Glutamatergic neuron (in vitro differentiated cells): ENCODE measurements around the gene ZNF71. TPM values are rescaled to one million over a fixed set of nuclear protein-coding genes. Genes with fewer than 3 reads are reported as not detected.

ENCODE experiments used
- DNase-seq: peaks from one replicate; pipeline ENCODE4 v3.0.0; 2022
- H3K27ac Mint-ChIP-seq: one replicate; pipeline ENCODE4 v1.8.0; 2020; ENCODE audit warnings: mild to moderate bottlenecking, mixed read lengths, inconsistent platforms; ENCODE audit not compliant: unreplicated experiment
- H3K27me3 Mint-ChIP-seq: one replicate; pipeline ENCODE4 v1.8.0; 2020; ENCODE audit warnings: mild to moderate bottlenecking, moderate library complexity, mixed read lengths, inconsistent platforms; ENCODE audit not compliant: unreplicated experiment
- H3K36me3 Mint-ChIP-seq: one replicate; pipeline ENCODE4 v1.8.0; 2020; ENCODE audit warnings: mild to moderate bottlenecking, mixed read lengths, inconsistent platforms; ENCODE audit not compliant: unreplicated experiment
- H3K4me1 Mint-ChIP-seq: one replicate; pipeline ENCODE4 v1.8.0; 2020; ENCODE audit warnings: mild to moderate bottlenecking, low read depth, mixed read lengths, inconsistent platforms; ENCODE audit not compliant: unreplicated experiment
- H3K4me3 Mint-ChIP-seq: one replicate; pipeline ENCODE4 v1.8.0; 2020; ENCODE audit warnings: mild to moderate bottlenecking, mixed read lengths, inconsistent platforms; ENCODE audit not compliant: unreplicated experiment
- H3K9me3 Mint-ChIP-seq: one replicate; pipeline ENCODE4 v1.8.0; 2020; ENCODE audit warnings: mild to moderate bottlenecking, moderate library complexity, mixed read lengths, inconsistent platforms; ENCODE audit not compliant: unreplicated experiment
- total RNA-seq: library from RNA; stranded (reverse); fragmentation: NEBNext Ultra II Directional; extraction: Animal tissue kit (Norgen Biotek cat#: 25700); gene quantifications from one replicate; pipeline ENCODE4 v1.2.1, GENCODE V29; 2021; ENCODE audit not compliant: unreplicated experiment
- TF ChIP-seq, protein P1 (sequence below): fragments of 200-600 bp; sonication (generic); IDR thresholded peaks from one replicate; pipeline ENCODE4 v1.5.0; 2021; ENCODE audit not compliant: partially characterized antibody, unreplicated experiment

ZNF71 gene
- total RNA-seq, 1 donor from 2014 or later = 48.2 TPM

GRCh38 chr19:56617531-56617930, 22.4 kb downstream of the ZNF71 start:
- H3K4me1 Mint-ChIP-seq = peaks cover 7% of the 10 kb centered on the region
- H3K4me3 Mint-ChIP-seq = peak overlapping the region; percentile 10
- H3K36me3 Mint-ChIP-seq = peaks cover 62% of the 10 kb centered on the region
- no peak overlapping the region for H3K27ac Mint-ChIP-seq
- no peak for DNase-seq
- H3K9me3 Mint-ChIP-seq = peaks cover 20% of the 10 kb centered on the region
- H3K27me3 Mint-ChIP-seq = peaks cover 4% of the 10 kb centered on the region
- TF ChIP-seq, protein P1, sequence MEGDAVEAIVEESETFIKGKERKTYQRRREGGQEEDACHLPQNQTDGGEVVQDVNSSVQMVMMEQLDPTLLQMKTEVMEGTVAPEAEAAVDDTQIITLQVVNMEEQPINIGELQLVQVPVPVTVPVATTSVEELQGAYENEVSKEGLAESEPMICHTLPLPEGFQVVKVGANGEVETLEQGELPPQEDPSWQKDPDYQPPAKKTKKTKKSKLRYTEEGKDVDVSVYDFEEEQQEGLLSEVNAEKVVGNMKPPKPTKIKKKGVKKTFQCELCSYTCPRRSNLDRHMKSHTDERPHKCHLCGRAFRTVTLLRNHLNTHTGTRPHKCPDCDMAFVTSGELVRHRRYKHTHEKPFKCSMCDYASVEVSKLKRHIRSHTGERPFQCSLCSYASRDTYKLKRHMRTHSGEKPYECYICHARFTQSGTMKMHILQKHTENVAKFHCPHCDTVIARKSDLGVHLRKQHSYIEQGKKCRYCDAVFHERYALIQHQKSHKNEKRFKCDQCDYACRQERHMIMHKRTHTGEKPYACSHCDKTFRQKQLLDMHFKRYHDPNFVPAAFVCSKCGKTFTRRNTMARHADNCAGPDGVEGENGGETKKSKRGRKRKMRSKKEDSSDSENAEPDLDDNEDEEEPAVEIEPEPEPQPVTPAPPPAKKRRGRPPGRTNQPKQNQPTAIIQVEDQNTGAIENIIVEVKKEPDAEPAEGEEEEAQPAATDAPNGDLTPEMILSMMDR = no peak

DNA sequence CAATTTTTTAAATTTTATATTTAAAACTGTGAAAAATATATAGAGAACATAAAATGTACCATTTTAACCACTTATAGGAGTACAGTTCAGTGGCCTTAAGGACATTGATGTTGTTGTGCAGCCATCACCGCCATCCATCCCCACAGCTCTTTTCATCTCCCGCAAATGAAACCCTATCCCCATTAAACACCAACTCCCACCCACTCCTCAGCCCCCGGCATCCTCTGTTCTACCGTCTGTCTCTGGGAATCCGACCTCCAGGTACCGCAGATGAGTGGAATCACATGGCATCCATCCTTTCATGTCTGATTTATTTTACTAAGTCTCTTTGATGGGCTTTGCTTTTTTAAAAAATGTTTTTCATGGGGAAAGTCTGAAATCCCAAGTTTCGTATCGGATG, 24.0 kb downstream of the ZNF71 start:
- Mint-ChIP-seq H3K36me3 (peaks cover 56% of the 10 kb centered on the region), H3K9me3 (peaks cover 25% of the 10 kb centered on the region), H3K4me3 (no peak overlapping the region), H3K27ac (no peak overlapping the region), H3K4me1 (peaks cover 2% of the 10 kb centered on the region), H3K27me3 (peaks cover 4% of the 10 kb centered on the region)
- DNase-seq = no peak
- TF ChIP-seq, protein P1 = no peak

DNA sequence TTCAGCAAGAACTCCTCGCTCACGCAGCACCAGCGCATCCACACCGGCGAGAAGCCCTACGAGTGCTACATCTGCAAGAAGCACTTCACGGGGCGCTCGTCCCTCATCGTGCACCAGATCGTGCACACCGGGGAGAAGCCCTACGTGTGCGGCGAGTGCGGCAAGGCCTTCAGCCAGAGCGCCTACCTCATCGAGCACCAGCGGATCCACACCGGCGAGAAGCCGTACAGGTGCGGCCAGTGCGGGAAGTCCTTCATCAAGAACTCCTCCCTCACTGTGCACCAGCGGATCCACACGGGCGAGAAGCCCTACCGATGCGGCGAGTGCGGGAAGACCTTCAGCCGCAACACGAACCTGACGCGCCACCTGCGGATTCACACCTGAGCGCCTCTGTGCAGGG, 27.3 kb downstream of the ZNF71 start:
- no peaks in the 10 kb centered on the region for H3K4me1 Mint-ChIP-seq
- H3K4me3 Mint-ChIP-seq = no peak overlapping the region
- peaks cover 6% of the 10 kb centered on the region for H3K27me3 Mint-ChIP-seq
- TF ChIP-seq, protein P1 = no peak
- peaks cover 42% of the 10 kb centered on the region for H3K36me3 Mint-ChIP-seq
- peaks cover 34% of the 10 kb centered on the region for H3K9me3 Mint-ChIP-seq
- no peak overlapping the region for H3K27ac Mint-ChIP-seq
- no peak for DNase-seq

DNA sequence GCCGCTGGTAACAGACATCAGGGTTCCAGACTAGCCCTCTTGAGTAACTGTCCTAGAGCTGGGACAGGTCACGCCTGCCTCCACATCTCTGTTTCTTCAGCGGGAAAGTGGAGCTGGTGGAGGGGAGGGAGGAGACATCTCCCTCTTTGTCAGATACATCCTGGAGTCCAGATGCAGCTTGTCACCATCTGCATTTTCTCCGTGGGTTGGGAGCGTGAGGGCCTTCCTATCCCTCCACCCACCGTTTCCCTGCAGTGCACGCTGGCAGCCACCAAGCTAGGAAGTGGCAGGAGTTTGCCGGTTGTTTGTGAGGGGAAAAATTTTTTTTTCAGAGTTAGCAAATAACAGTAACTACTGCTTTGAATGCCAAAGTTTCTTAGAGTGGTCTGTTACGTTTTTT, 27.9 kb downstream of the ZNF71 start:
- Mint-ChIP-seq H3K27ac (no peak overlapping the region), H3K4me3 (no peak overlapping the region), H3K27me3 (peaks cover 6% of the 10 kb centered on the region), H3K4me1 (no peaks in the 10 kb centered on the region), H3K9me3 (peaks cover 33% of the 10 kb centered on the region), H3K36me3 (peaks cover 40% of the 10 kb centered on the region)
- TF ChIP-seq, protein P1 = no peak
- DNase-seq = no peak

- no peak overlapping the region for H3K4me3 Mint-ChIP-seq
- no peak overlapping the region for H3K27ac Mint-ChIP-seq
- no peak for DNase-seq
- H3K4me1 Mint-ChIP-seq = no peaks in the 10 kb centered on the region
- H3K27me3 Mint-ChIP-seq = peaks cover 6% of the 10 kb centered on the region
- peaks cover 40% of the 10 kb centered on the region for H3K36me3 Mint-ChIP-seq
- peaks cover 35% of the 10 kb centered on the region for H3K9me3 Mint-ChIP-seq
- TF ChIP-seq, protein P1 = no peak
Observed at GRCh38 chr19:56625708-56626107, 30.6 kb downstream of the ZNF71 start.
